Left lobe of liver (tissue), 1 donor: ENCODE measurements around the gene MAP2K6. TPM values are rescaled to one million over a fixed set of nuclear protein-coding genes. Genes with fewer than 3 reads are reported as not detected.

Source experiments
- total RNA-seq: library from RNA; stranded (reverse); gene quantifications from one replicate; pipeline ENCODE4 v1.2.1, GENCODE V29; 2021
- donor health status: DM: no; HTN: yes; CAD: no.

The MAP2K6 gene
- total RNA-seq, 1 donor from 2014 or later = 2.6 TPM

Other genes with a start within 250 kb of the MAP2K6 start
- gene ABCA10, start 185.9 kb upstream of the MAP2K6 start, total RNA-seq = 3.1 TPM
- 48.7 TPM for gene ABCA5, start 87.6 kb upstream of the MAP2K6 start, total RNA-seq